ENCODE measurements around the gene SMARCC2. TPM values are rescaled to one million over a fixed set of nuclear protein-coding genes. Genes with fewer than 3 reads are reported as not detected.

Gene SMARCC2
- total and polyA plus RNA-seq, 9 of the 15 experiments (the other 6 are each of a cell fraction or from before 2014, with no cell fraction given) = 11.9 to 86.0 (median 36.6) TPM

GRCh38 chr12:56117778-56118687 is 71.2 kb downstream of the SMARCC2 start, which contains the start of gene ZC3H10 (continued):
- TF ChIP-seq MGA (IDR thresholded peaks at IDR 0.05) (no peak; the same call in 1 of the 2 replicates), PCBP2 (IDR thresholded peaks at IDR 0.05; ENCODE audit: low read depth, low read length, poor library complexity, severe bottlenecking) (no peak), PCBP1 (IDR thresholded peaks at IDR 0.05; ENCODE audit: low read depth, low read length, poor library complexity, severe bottlenecking) (no peak), TOE1 (IDR thresholded peaks at IDR 0.05; ENCODE audit: borderline replicate concordance) (peak; percentile 44; the same call in 1 of the 2 replicates), TOE1 (CRISPR knock-in tag; IDR thresholded peaks at IDR 0.05; ENCODE audit: borderline replicate concordance, low read depth) (peak; percentile 84), TARDBP (IDR thresholded peaks at IDR 0.05) (peak; percentile 76; the same call in 1 of the 2 replicates)
- TF ChIP-seq, protein P1, sequence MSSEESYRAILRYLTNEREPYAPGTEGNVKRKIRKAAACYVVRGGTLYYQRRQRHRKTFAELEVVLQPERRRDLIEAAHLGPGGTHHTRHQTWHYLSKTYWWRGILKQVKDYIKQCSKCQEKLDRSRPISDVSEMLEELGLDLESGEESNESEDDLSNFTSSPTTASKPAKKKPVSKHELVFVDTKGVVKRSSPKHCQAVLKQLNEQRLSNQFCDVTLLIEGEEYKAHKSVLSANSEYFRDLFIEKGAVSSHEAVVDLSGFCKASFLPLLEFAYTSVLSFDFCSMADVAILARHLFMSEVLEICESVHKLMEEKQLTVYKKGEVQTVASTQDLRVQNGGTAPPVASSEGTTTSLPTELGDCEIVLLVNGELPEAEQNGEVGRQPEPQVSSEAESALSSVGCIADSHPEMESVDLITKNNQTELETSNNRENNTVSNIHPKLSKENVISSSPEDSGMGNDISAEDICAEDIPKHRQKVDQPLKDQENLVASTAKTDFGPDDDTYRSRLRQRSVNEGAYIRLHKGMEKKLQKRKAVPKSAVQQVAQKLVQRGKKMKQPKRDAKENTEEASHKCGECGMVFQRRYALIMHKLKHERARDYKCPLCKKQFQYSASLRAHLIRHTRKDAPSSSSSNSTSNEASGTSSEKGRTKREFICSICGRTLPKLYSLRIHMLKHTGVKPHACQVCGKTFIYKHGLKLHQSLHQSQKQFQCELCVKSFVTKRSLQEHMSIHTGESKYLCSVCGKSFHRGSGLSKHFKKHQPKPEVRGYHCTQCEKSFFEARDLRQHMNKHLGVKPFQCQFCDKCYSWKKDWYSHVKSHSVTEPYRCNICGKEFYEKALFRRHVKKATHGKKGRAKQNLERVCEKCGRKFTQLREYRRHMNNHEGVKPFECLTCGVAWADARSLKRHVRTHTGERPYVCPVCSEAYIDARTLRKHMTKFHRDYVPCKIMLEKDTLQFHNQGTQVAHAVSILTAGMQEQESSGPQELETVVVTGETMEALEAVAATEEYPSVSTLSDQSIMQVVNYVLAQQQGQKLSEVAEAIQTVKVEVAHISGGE (CRISPR knock-in tag; IDR thresholded peaks at IDR 0.05) = peak in 1 of 3 experiments; percentile 88; a peak in 3 of 6 replicates
- TF ChIP-seq, protein P2, sequence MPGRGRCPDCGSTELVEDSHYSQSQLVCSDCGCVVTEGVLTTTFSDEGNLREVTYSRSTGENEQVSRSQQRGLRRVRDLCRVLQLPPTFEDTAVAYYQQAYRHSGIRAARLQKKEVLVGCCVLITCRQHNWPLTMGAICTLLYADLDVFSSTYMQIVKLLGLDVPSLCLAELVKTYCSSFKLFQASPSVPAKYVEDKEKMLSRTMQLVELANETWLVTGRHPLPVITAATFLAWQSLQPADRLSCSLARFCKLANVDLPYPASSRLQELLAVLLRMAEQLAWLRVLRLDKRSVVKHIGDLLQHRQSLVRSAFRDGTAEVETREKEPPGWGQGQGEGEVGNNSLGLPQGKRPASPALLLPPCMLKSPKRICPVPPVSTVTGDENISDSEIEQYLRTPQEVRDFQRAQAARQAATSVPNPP (IDR thresholded peaks at IDR 0.05; ENCODE audit: borderline replicate concordance, insufficient read depth, insufficient read length) = no peak

Data from K562 (cell line).